Cardiac muscle cell (in vitro differentiated cells and primary cell): Measurements from ENCODE around the gene CAPN5. TPM values are rescaled to one million over a fixed set of nuclear protein-coding genes. Genes with fewer than 3 reads are reported as not detected.
"Not testable (repeated sequence)": the region's sequence is repeated elsewhere in the genome, so short reads cannot be mapped to it uniquely, and the experiment has no call there.

ENCODE experiments used
- DNase-seq, 2 donors: peaks; one replicate each; pipeline versions ENCODE4 v3.0.0 to v3.0.0-alpha.2; 2010 to 2017; ENCODE audit warnings: low read depth in 1 of 2, low spot score in 1 of 2
- H3K27ac ChIP-seq: fragments of 200-600 bp; sonication (generic); 2 replicates; pipeline ENCODE4 v1.5.1; 2016
- H3K27me3 ChIP-seq: fragments of 200-600 bp; sonication (generic); 2 replicates; pipeline ENCODE4 v1.6.0; 2016; ENCODE audit warnings: control low read depth
- H3K36me3 ChIP-seq: fragments of 200-600 bp; sonication (generic); 2 replicates; pipeline ENCODE4 v1.5.1; 2016; ENCODE audit warnings: control low read depth
- H3K4me1 ChIP-seq: fragments of 200-600 bp; sonication (generic); 2 replicates; pipeline ENCODE4 v1.8.1; 2017; ENCODE audit warnings: low read depth, mild to moderate bottlenecking, mixed run types
- H3K4me3 ChIP-seq: fragments of 200-600 bp; sonication (generic); 2 replicates; pipeline ENCODE4 v1.5.1; 2016; ENCODE audit warnings: mild to moderate bottlenecking
- H3K9me3 ChIP-seq: fragments of 200-600 bp; sonication (generic); 2 replicates; pipeline ENCODE4 v1.5.1; 2017; ENCODE audit warnings: low read depth, mild to moderate bottlenecking, control low read depth
- polyA plus RNA-seq: library from polyadenylated mRNA; unstranded; fragments of >200 nt; fragmentation: Nextera tagmentation; extraction: Ambion mirVana; gene quantifications from 2 replicates; pipeline ENCODE4 v1.2.1, GENCODE V29; 2016
- total RNA-seq: library from RNA; depleted of rRNA; stranded (reverse); fragments of >200 nt; gene quantifications from 2 replicates; pipeline ENCODE4 v1.2.3, GENCODE V29; 2016
- TF ChIP-seq, protein P1 (sequence below): IDR thresholded peaks from 2 replicates; pipeline ENCODE4 v1.5.1; 2012; ENCODE audit warnings: low read depth, mild to moderate bottlenecking, low read length

The CAPN5 gene
- total and polyA plus RNA-seq, 2 experiments from 2014 or later: 9.8 to 10.0 TPM

GRCh38 chr11:77044886-77045285 is 21.9 kb upstream of the CAPN5 start:
- Histone ChIP-seq H3K9me3 (no peaks in the 10 kb centered on the region), H3K27ac (no peak overlapping the region), H3K4me1 (no peaks in the 10 kb centered on the region), H3K27me3 (peaks cover 22% of the 10 kb centered on the region), H3K36me3 (no peaks in the 10 kb centered on the region), H3K4me3 (no peak overlapping the region)
- TF ChIP-seq, protein P1, sequence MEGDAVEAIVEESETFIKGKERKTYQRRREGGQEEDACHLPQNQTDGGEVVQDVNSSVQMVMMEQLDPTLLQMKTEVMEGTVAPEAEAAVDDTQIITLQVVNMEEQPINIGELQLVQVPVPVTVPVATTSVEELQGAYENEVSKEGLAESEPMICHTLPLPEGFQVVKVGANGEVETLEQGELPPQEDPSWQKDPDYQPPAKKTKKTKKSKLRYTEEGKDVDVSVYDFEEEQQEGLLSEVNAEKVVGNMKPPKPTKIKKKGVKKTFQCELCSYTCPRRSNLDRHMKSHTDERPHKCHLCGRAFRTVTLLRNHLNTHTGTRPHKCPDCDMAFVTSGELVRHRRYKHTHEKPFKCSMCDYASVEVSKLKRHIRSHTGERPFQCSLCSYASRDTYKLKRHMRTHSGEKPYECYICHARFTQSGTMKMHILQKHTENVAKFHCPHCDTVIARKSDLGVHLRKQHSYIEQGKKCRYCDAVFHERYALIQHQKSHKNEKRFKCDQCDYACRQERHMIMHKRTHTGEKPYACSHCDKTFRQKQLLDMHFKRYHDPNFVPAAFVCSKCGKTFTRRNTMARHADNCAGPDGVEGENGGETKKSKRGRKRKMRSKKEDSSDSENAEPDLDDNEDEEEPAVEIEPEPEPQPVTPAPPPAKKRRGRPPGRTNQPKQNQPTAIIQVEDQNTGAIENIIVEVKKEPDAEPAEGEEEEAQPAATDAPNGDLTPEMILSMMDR: no peak
- no peak for DNase-seq

- Histone ChIP-seq H3K4me1 (no peaks in the 10 kb centered on the region), H3K9me3 (no peaks in the 10 kb centered on the region), H3K4me3 (no peak overlapping the region), H3K27ac (no peak overlapping the region), H3K36me3 (no peaks in the 10 kb centered on the region), H3K27me3 (peaks cover 10% of the 10 kb centered on the region)
- DNase-seq: peak; percentile 25 to 63
- TF ChIP-seq, protein P1: peak; percentile 80
Measured at GRCh38 chr11:77046060-77046501, 20.7 kb upstream of the CAPN5 start.

GRCh38 chr11:77047007-77047927 is 19.5 kb upstream of the CAPN5 start:
- Histone ChIP-seq H3K4me3 (peak overlapping the region; percentile 19), H3K27ac (no peak overlapping the region), H3K9me3 (no peaks in the 10 kb centered on the region), H3K4me1 (no peaks in the 10 kb centered on the region), H3K36me3 (no peaks in the 10 kb centered on the region), H3K27me3 (peaks cover 10% of the 10 kb centered on the region)
- TF ChIP-seq, protein P1: peak; percentile 66
- DNase-seq: peak; percentile 89 to 94

DNA sequence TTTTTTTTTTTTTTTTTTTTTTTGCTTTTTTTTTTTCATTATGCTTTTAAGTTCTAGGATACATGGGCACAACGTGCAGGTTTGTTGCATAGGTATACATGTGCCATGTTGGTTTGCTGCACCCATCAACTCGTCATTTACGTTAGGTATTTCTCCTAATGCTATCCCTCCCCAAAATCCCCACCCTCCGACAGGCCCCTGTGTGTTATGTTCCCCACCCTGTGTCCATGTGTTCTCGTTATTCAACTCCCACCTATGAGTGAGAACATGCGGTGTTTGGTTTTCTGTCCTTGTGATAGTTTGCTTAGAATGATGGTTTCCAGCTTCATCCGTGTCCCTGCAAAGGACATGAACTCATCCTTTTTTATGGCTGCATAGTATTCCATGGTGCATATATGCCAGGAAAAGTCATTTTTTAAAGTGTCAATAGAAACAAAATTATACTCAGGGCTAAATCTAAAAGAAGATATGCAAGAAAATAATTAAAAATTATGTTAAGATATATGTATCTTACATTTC is 18.8 kb upstream of the CAPN5 start:
- not testable (repeated sequence) for DNase-seq

GRCh38 chr11:77049026-77049425 is 17.7 kb upstream of the CAPN5 start:
- Histone ChIP-seq H3K4me3 (no peak overlapping the region), H3K27ac (no peak overlapping the region), H3K9me3 (no peaks in the 10 kb centered on the region), H3K4me1 (no peaks in the 10 kb centered on the region), H3K36me3 (no peaks in the 10 kb centered on the region), H3K27me3 (peaks cover 10% of the 10 kb centered on the region)
- DNase-seq: no peak
- TF ChIP-seq, protein P1: no peak

More for the DNA sequence above, 18.8 kb upstream of the CAPN5 start:
- not testable (repeated sequence) for H3K36me3 ChIP-seq, H3K4me3 ChIP-seq, H3K9me3 ChIP-seq, H3K27ac ChIP-seq, H3K4me1 ChIP-seq
- peaks cover 10% of the 10 kb centered on the region for H3K27me3 ChIP-seq

DNA sequence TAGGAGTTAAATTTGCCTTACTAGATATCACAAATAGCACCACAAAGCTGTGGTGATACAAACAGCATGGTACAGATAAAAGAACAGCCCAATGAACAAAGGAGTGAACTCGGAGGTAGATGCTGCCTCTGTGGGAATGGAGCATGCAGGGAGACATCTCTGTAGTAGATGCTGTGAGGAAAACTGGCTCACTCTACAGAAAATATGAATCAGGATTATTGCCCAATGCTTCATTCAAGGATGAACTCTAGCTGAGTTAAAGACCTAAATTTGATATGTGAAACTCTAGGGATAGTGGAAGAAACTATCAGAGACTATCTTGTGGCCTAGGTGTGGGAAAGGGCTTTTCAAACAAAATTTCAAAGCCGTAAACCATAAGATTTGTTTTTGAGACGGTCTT is 15.3 kb upstream of the CAPN5 start:
- H3K36me3 ChIP-seq: no peaks in the 10 kb centered on the region
- TF ChIP-seq, protein P1: no peak
- no peaks in the 10 kb centered on the region for H3K9me3 ChIP-seq
- peak in 1 of 2 donors; percentile 67 for DNase-seq
- H3K4me3 ChIP-seq: no peak overlapping the region
- no peaks in the 10 kb centered on the region for H3K27me3 ChIP-seq
- no peaks in the 10 kb centered on the region for H3K4me1 ChIP-seq
- no peak overlapping the region for H3K27ac ChIP-seq
